Skin of body (tissue), 2 donors: ENCODE data around the gene OR2J3. TPM values are rescaled to one million over a fixed set of nuclear protein-coding genes. Genes with fewer than 3 reads are reported as not detected.
"Not testable (repeated sequence)": the region's sequence is repeated elsewhere in the genome, so short reads cannot be mapped to it uniquely, and the experiment has no call there.

Source experiments
- DNase-seq: peaks from one replicate; lab custom pipeline; 2025; lab: John Stamatoyannopoulos, UW
- total RNA-seq: library from RNA; depleted of rRNA; stranded (reverse); fragments of >200 nt; gene quantifications from one replicate; pipeline ENCODE4 v1.2.3, GENCODE V29; 2014

The OR2J3 gene
- not detected for total RNA-seq

- no peak for DNase-seq
Observed at GRCh38 chr6:29107758-29108157, at the start of gene OR2J3. Gene OR2J3, plus strand, starts transcription at chr6:29108058. Its CDS starts 3,833 bp downstream, at chr6:29111891.

- DNase-seq = no peak
Observed at GRCh38 chr6:29071831-29072723, 35.8 kb upstream of the OR2J3 start.

- no peak for DNase-seq
Observed at GRCh38 chr6:29079203-29079602, 28.7 kb upstream of the OR2J3 start.

GRCh38 chr6:29081312-29081711 lies 26.5 kb upstream of the OR2J3 start:
- no peak for DNase-seq

GRCh38 chr6:29082457-29082856 lies 25.4 kb upstream of the OR2J3 start:
- no peak for DNase-seq

- no peak for DNase-seq
Observed at GRCh38 chr6:29087213-29087612, 20.6 kb upstream of the OR2J3 start, which contains the start of gene OR2B3. Gene OR2B3, minus strand, starts transcription at chr6:29087313. Its CDS starts 65 bp downstream, at chr6:29087248.

GRCh38 chr6:29092957-29093356 lies 14.9 kb upstream of the OR2J3 start:
- DNase-seq = no peak

GRCh38 chr6:29097803-29098202 lies 10.1 kb upstream of the OR2J3 start:
- DNase-seq = no peak

GRCh38 chr6:29099190-29099589 lies 8.7 kb upstream of the OR2J3 start, which contains the start of gene OR2J1:
Gene OR2J1, plus strand, starts transcription at chr6:29099490. Its CDS starts 1,453 bp downstream, at chr6:29100943.
- no peak for DNase-seq

- DNase-seq = no peak
Observed at GRCh38 chr6:29112135-29112534, 4.3 kb downstream of the OR2J3 start.

- DNase-seq = not testable (repeated sequence)
Observed at GRCh38 chr6:29114964-29115363, 7.1 kb downstream of the OR2J3 start.

GRCh38 chr6:29129326-29130012 lies 21.6 kb downstream of the OR2J3 start:
- no peak for DNase-seq

- no peak for DNase-seq
Observed at GRCh38 chr6:29130644-29131043, 22.8 kb downstream of the OR2J3 start.

GRCh38 chr6:29131691-29132090 lies 23.8 kb downstream of the OR2J3 start:
- no peak for DNase-seq

GRCh38 chr6:29137724-29138123 lies 29.9 kb downstream of the OR2J3 start:
- no peak for DNase-seq

GRCh38 chr6:29141606-29142005 lies 33.7 kb downstream of the OR2J3 start:
- DNase-seq = no peak

GRCh38 chr6:29142309-29142708 lies 34.5 kb downstream of the OR2J3 start:
- DNase-seq = no peak

GRCh38 chr6:29146179-29146578 lies 38.3 kb downstream of the OR2J3 start:
- no peak for DNase-seq

- DNase-seq = no peak
Observed at GRCh38 chr6:29147074-29147473, 39.2 kb downstream of the OR2J3 start.

GRCh38 chr6:29149444-29149843 lies 41.6 kb downstream of the OR2J3 start:
- DNase-seq = not testable (repeated sequence)

- DNase-seq = no peak
Observed at GRCh38 chr6:29153083-29153482, 45.2 kb downstream of the OR2J3 start.

GRCh38 chr6:29155182-29155581 lies 47.3 kb downstream of the OR2J3 start:
- not testable (repeated sequence) for DNase-seq
